ENCODE data around the gene ZMYM2.
A peak's percentile ranks its signal among the peaks of the same experiment; 100 is the strongest.

Gene ZMYM2

DNA sequence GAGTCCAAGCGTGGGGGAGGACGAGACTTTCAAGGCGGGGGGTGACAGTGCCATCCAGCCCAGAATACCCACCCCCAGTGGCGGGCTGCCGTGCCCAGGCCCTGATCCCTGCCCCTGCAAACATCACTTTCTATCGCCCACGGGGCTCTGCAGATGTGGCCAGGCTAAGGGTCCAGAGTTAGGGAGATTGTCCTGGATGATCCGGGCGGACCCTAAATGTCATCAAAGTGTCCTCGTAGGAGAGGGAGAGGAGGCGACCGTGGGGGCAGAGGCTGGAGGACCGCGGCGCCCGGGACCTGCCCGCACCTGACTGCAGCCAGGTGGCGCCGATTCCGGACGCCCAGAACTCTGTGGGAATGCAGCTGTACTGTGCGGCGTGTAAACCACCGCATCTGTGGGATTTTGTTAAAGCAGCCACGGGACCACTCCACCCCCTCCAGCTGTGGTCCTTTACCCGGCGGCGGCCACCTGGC is 170.0 kb downstream of the ZMYM2 start:
- FAIRE-seq (peak; percentile 31), DNase-seq (ENCODE audit: extremely low spot score, insufficient read length, low read depth) (no peak)

- DNase-seq (ENCODE audit: extremely low spot score, insufficient read length, low read depth) (no peak), FAIRE-seq (no peak)
These were observed 170.5 kb downstream of the ZMYM2 start for GRCh38 chr13:20129076-20129475.

- no peak for FAIRE-seq
- DNase-seq (ENCODE audit: extremely low spot score, insufficient read length, low read depth), result no peak
These were observed 171.5 kb downstream of the ZMYM2 start for GRCh38 chr13:20130012-20130411.

- FAIRE-seq, result no peak
These were observed 172.1 kb downstream of the ZMYM2 start for GRCh38 chr13:20130652-20131051.

GRCh38 chr13:20131057-20131832 is 172.7 kb downstream of the ZMYM2 start:
- FAIRE-seq (no peak), DNase-seq (ENCODE audit: extremely low spot score, insufficient read length, low read depth) (no peak)

More at GRCh38 chr13:20130652-20131051, 172.1 kb downstream of the ZMYM2 start:
- DNase-seq (ENCODE audit: extremely low spot score, insufficient read length, low read depth), result no peak

DNA sequence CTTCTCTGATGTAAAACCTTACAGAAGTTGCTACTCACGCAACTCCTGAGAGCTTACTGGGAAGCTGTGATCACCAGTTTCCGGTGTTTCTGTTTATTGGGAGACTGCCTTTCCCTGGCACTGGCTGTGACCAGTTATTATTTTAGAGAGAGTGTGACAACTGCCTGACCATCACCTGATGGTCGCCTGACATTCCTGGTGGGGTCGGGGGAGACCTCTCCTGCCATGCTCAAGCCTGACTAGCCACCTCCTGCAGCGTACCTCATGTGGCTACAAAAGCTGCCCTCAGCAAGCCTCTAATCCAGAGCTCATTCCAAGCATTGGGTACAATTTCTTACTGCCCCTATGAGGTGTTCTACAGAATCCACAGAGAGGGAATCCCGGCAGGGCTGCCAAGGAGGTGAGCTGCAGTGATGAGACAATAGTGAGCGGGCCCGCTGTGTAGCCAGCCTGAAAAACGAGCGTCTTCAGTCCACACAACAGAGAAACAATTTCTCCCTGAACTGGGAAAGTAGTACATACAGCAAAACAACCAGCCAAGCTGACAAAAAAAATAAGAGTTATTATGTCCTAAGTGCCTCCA is 173.6 kb downstream of the ZMYM2 start:
- FAIRE-seq, result no peak
- DNase-seq (ENCODE audit: extremely low spot score, insufficient read length, low read depth), result no peak

GRCh38 chr13:20134732-20135131 is 176.2 kb downstream of the ZMYM2 start:
- no peak for DNase-seq (ENCODE audit: extremely low spot score, insufficient read length, low read depth)
- no peak for FAIRE-seq

GRCh38 chr13:20136781-20137703 is 178.5 kb downstream of the ZMYM2 start:
- no peak for DNase-seq (ENCODE audit: extremely low spot score, insufficient read length, low read depth)

GRCh38 chr13:20137875-20138274 is 179.3 kb downstream of the ZMYM2 start:
- FAIRE-seq (no peak), DNase-seq (ENCODE audit: extremely low spot score, insufficient read length, low read depth) (no peak)

More at GRCh38 chr13:20136781-20137703, 178.5 kb downstream of the ZMYM2 start:
- peak; percentile 73 for FAIRE-seq

DNA sequence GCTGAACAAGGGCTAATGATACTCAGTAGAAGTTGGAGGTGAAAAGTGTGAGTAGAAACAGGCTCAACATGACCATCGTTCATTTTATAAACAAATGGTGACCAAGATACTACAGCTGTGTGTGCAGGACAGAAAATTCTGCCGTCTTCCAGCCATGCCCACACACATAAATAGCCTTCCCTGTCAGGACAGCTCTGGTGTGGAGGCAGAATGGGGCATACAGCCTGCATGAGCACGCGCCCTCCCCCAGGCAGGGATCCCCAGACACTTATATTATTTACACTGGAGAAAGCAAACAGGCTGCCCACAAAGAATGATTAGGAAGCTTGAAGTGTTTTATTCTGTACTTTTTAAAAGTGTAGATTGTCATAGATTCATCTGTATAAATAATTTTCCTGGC is 182.0 kb downstream of the ZMYM2 start:
- DNase-seq (ENCODE audit: extremely low spot score, insufficient read length, low read depth) (no peak), FAIRE-seq (no peak)

Data from GM18507 (cell line).